HEK293 (cell line): ENCODE data around the gene CYP27A1.

Experiments
- CTCF ChIA-PET: fragments of 350-600 bp; formaldehyde crosslinking; extraction: SDS; loops from one replicate; lab custom pipeline; 2021; ENCODE audit warnings: antibody characterized with exemption; lab: Yijun Ruan, JAX
- POLR2A ChIA-PET: fragments of 300-600 bp; formaldehyde crosslinking; extraction: SDS; loops from one replicate; lab custom pipeline; 2020; ENCODE audit warnings: antibody characterized with exemption, inconsistent platforms; lab: Yijun Ruan, JAX
- H3K27ac ChIP-seq: fragments of 200-500 bp; sonication (Bioruptor generic); 2 replicates; pipeline ENCODE4 v1.5.1; 2014; ENCODE audit warnings: low read depth, low read length, control low read depth, inconsistent platforms; ENCODE audit errors: extremely low read depth
- H3K36me3 ChIP-seq, 2 experiments: fragments of 200-500 bp in 1 of 2; sonication (Bioruptor generic) in 1 of 2; 1 replicate in 1 of 2; 2 replicates in 1 of 2; pipeline ENCODE4 v1.5.1; 2014 to 2017; ENCODE audit warnings: inconsistent platforms in 2 of 2, low read length in 2 of 2; ENCODE audit not compliant: control insufficient read depth in 2 of 2, insufficient read depth in 1 of 2
- H3K4me1 ChIP-seq: fragments of 200-500 bp; sonication (Bioruptor generic); 2 replicates; pipeline ENCODE4 v1.5.1; 2014; ENCODE audit warnings: mild to moderate bottlenecking, low read length, inconsistent platforms; ENCODE audit not compliant: control insufficient read depth, insufficient read depth
- H3K4me3 ChIP-seq: 2 replicates; pipeline ENCODE4 v1.5.1; 2011; ENCODE audit warnings: low read depth, mild to moderate bottlenecking, control low read depth, low read length, moderate library complexity
- H3K9me3 ChIP-seq: fragments of 200-500 bp; sonication (Bioruptor generic); 2 replicates; pipeline ENCODE4 v1.5.1; 2014; ENCODE audit warnings: low read depth, low read length, inconsistent platforms; ENCODE audit not compliant: control insufficient read depth, insufficient read depth
- CTCF ChIP-seq: fragments of 450-650 bp; formaldehyde crosslinking; IDR thresholded peaks from 2 replicates; pipeline ENCODE4 v1.5.1; 2016; ENCODE audit warnings: missing biosample characterization, missing genetic modification characterization
- GLIS1 ChIP-seq: fragments of 450-650 bp; formaldehyde crosslinking; IDR thresholded peaks from 2 replicates; pipeline ENCODE4 v1.5.1; 2016; ENCODE audit warnings: missing biosample characterization, missing genetic modification characterization
- HIC1 ChIP-seq: fragments of 450-650 bp; formaldehyde crosslinking; IDR thresholded peaks from 2 replicates; pipeline ENCODE4 v1.5.1; 2016; ENCODE audit warnings: missing biosample characterization, missing genetic modification characterization
- HOXA7 ChIP-seq: sonication (generic); formaldehyde crosslinking; IDR thresholded peaks from 2 replicates; pipeline ENCODE4 v1.8.1; 2022; ENCODE audit warnings: missing genetic modification reagents, borderline replicate concordance
- SP7 ChIP-seq: fragments of 450-650 bp; formaldehyde crosslinking; IDR thresholded peaks from 2 replicates; pipeline ENCODE4 v1.5.1; 2016; ENCODE audit warnings: missing biosample characterization, missing genetic modification characterization
- ZIC2 ChIP-seq: fragments of 450-650 bp; formaldehyde crosslinking; IDR thresholded peaks from 2 replicates; pipeline ENCODE4 v1.5.1; 2016; ENCODE audit warnings: missing biosample characterization, missing genetic modification characterization
- ZNF112 ChIP-seq: fragments of 450-650 bp; formaldehyde crosslinking; IDR thresholded peaks from 2 replicates; pipeline ENCODE4 v1.5.0; 2017; ENCODE audit warnings: missing biosample characterization, missing genetic modification characterization
- ZNF174 ChIP-seq: fragments of 450-650 bp; formaldehyde crosslinking; IDR thresholded peaks from 2 replicates; pipeline ENCODE4 v1.5.0; 2017; ENCODE audit warnings: missing biosample characterization, mild to moderate bottlenecking, missing genetic modification characterization
- ZNF449 ChIP-seq: fragments of 450-650 bp; formaldehyde crosslinking; IDR thresholded peaks from 2 replicates; pipeline ENCODE4 v1.5.1; 2017; ENCODE audit warnings: missing biosample characterization, mild to moderate bottlenecking, missing genetic modification characterization, moderate library complexity
- ZNF560 ChIP-seq: fragments of 450-650 bp; formaldehyde crosslinking; IDR thresholded peaks from 2 replicates; pipeline ENCODE4 v1.5.1; 2017; ENCODE audit warnings: missing biosample characterization, missing genetic modification characterization, borderline replicate concordance
- ZNF623 ChIP-seq: fragments of 450-650 bp; formaldehyde crosslinking; IDR thresholded peaks from 2 replicates; pipeline ENCODE4 v1.5.1; 2016; ENCODE audit warnings: missing biosample characterization, missing genetic modification characterization
- ZNF658 ChIP-seq: fragments of 450-650 bp; formaldehyde crosslinking; IDR thresholded peaks from 2 replicates; pipeline ENCODE4; 2016; ENCODE audit warnings: missing biosample characterization, missing genetic modification characterization
- ZNF692 ChIP-seq: fragments of 450-650 bp; formaldehyde crosslinking; IDR thresholded peaks from 2 replicates; pipeline ENCODE4 v1.5.1; 2016; ENCODE audit warnings: missing biosample characterization, missing genetic modification characterization
- ZNF76 ChIP-seq: fragments of 450-650 bp; formaldehyde crosslinking; IDR thresholded peaks from 2 replicates; pipeline ENCODE4; 2016; ENCODE audit warnings: low read depth, missing biosample characterization, missing genetic modification characterization, borderline replicate concordance
- ZNF776 ChIP-seq: fragments of 450-650 bp; formaldehyde crosslinking; IDR thresholded peaks from 2 replicates; pipeline ENCODE4 v1.5.0; 2017; ENCODE audit warnings: missing biosample characterization, missing genetic modification characterization, borderline replicate concordance
- ZNF777 ChIP-seq: fragments of 450-650 bp; formaldehyde crosslinking; IDR thresholded peaks from 2 replicates; pipeline ENCODE4 v1.5.1; 2017; ENCODE audit warnings: missing biosample characterization, missing genetic modification characterization, borderline replicate concordance
- ZNF792 ChIP-seq: fragments of 450-650 bp; formaldehyde crosslinking; IDR thresholded peaks from 2 replicates; pipeline ENCODE4 v1.5.1; 2016; ENCODE audit warnings: missing biosample characterization, missing genetic modification characterization
- TF ChIP-seq, protein P1 (sequence below): fragments of 450-650 bp; formaldehyde crosslinking; IDR thresholded peaks from 2 replicates; pipeline ENCODE4 v1.5.1; 2017; ENCODE audit warnings: missing biosample characterization, missing genetic modification characterization

CYP27A1 gene

GRCh38 chr2:218832520-218832919 is 50.6 kb downstream of the CYP27A1 start:
- ChIA-PET CTCF (interaction anchor here (0.9 to 1.2 kb wide), 2 partner anchors 15 to 122 kb away, joined by 3 to 4 read pairs; partner anchors contain the start of gene TTLL4), POLR2A (no interaction called here)
- H3K27ac ChIP-seq: no peak overlapping the region
- H3K9me3 ChIP-seq: no peaks in the 10 kb centered on the region
- no peak overlapping the region for H3K4me3 ChIP-seq
- H3K36me3 ChIP-seq: no peaks in the 10 kb centered on the region
- TF ChIP-seq ZNF174 (no peak), CTCF (tag by site-specific recombination) (no peak), ZNF792 (tag by site-specific recombination) (no peak), ZNF692 (no peak), ZNF560 (no peak), ZNF449 (no peak)
- peaks cover 13% of the 10 kb centered on the region for H3K4me1 ChIP-seq

GRCh38 chr2:218833023-218833609 is 51.2 kb downstream of the CYP27A1 start:
- CTCF ChIA-PET: interaction anchor here (0.5 to 1.2 kb wide), 5 partner anchors 15 to 123 kb away, joined by 3 to 5 read pairs (median 3); partner anchors contain the start of gene TTLL4
- Histone ChIP-seq H3K4me3 (no peak overlapping the region), H3K27ac (no peak overlapping the region), H3K4me1 (peaks cover 13% of the 10 kb centered on the region), H3K9me3 (no peaks in the 10 kb centered on the region), H3K36me3 (no peaks in the 10 kb centered on the region)
- POLR2A ChIA-PET: no interaction called here
- peak; percentile 75 for TF ChIP-seq ZIC2 (tag by site-specific recombination)
- no peak for TF ChIP-seq HOXA7 (CRISPR knock-in tag)

- CTCF ChIA-PET: interaction anchor here (0.7 to 1.2 kb wide), 2 partner anchors 13 to 54 kb away, joined by 3 to 5 read pairs; no protein-coding TSS in a partner anchor
- POLR2A ChIA-PET: interaction anchor here (0.5 kb wide), 1 partner anchor 595 kb away, joined by 4 read pairs; no protein-coding TSS in a partner anchor
- no peak for TF ChIP-seq ZNF658
- TF ChIP-seq ZNF623 (tag by site-specific recombination): no peak
- TF ChIP-seq ZNF777 (tag by site-specific recombination): no peak
- no peak for TF ChIP-seq ZNF76 (tag by site-specific recombination)
- no peak for TF ChIP-seq HIC1 (tag by site-specific recombination)
- TF ChIP-seq, protein P1, sequence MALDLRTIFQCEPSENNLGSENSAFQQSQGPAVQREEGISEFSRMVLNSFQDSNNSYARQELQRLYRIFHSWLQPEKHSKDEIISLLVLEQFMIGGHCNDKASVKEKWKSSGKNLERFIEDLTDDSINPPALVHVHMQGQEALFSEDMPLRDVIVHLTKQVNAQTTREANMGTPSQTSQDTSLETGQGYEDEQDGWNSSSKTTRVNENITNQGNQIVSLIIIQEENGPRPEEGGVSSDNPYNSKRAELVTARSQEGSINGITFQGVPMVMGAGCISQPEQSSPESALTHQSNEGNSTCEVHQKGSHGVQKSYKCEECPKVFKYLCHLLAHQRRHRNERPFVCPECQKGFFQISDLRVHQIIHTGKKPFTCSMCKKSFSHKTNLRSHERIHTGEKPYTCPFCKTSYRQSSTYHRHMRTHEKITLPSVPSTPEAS (tag by site-specific recombination): no peak
- TF ChIP-seq GLIS1: 0 out of 2 replicates have a peak, but pooled peaks have one; percentile 21
- TF ChIP-seq ZNF776: no peak
- TF ChIP-seq SP7 (tag by site-specific recombination): 0 out of 2 replicates have a peak, but pooled peaks have one; percentile 11
- no peak for TF ChIP-seq ZNF112
- TF ChIP-seq ZIC2 (tag by site-specific recombination): peak; percentile 62
- H3K27ac ChIP-seq: no peak overlapping the region
- H3K36me3 ChIP-seq: no peaks in the 10 kb centered on the region
- H3K4me1 ChIP-seq: peaks cover 13% of the 10 kb centered on the region
- H3K9me3 ChIP-seq: no peaks in the 10 kb centered on the region
- no peak overlapping the region for H3K4me3 ChIP-seq
Measured at GRCh38 chr2:218834685-218835084, 52.7 kb downstream of the CYP27A1 start.
